ENCODE data around the gene PLA2G4C.

PLA2G4C gene

GRCh38 chr19:48110350-48110966, at the start of gene PLA2G4C:
PLA2G4C (minus strand) TSS chr19:48110817; CDS start chr19:48106529, 4,288 bp downstream.
- in situ Hi-C loops (cut with MboI; ENCODE audit: low sequenced_read_pairs): no loop called here

GRCh38 chr19:48158210-48158790, 47.7 kb upstream of the PLA2G4C start:
- in situ Hi-C loops (cut with MboI; ENCODE audit: low sequenced_read_pairs): no loop called here

GRCh38 chr19:48154003-48154402, 43.4 kb upstream of the PLA2G4C start:
- in situ Hi-C loops (cut with MboI; ENCODE audit: low sequenced_read_pairs): no loop called here

- in situ Hi-C loops (cut with MboI; ENCODE audit: low sequenced_read_pairs): no loop called here
Measured at GRCh38 chr19:48152551-48152950, 41.9 kb upstream of the PLA2G4C start.

GRCh38 chr19:48149430-48149829, 38.8 kb upstream of the PLA2G4C start:
- in situ Hi-C loops (cut with MboI; ENCODE audit: low sequenced_read_pairs): no loop called here

GRCh38 chr19:48148576-48148975, 38.0 kb upstream of the PLA2G4C start:
- in situ Hi-C loops (cut with MboI; ENCODE audit: low sequenced_read_pairs): no loop called here

GRCh38 chr19:48147597-48148175, 37.1 kb upstream of the PLA2G4C start:
- in situ Hi-C loops (cut with MboI; ENCODE audit: low sequenced_read_pairs): no loop called here

GRCh38 chr19:48139053-48139452, 28.4 kb upstream of the PLA2G4C start:
- in situ Hi-C loops (cut with MboI; ENCODE audit: low sequenced_read_pairs): no loop called here

- in situ Hi-C loops (cut with MboI; ENCODE audit: low sequenced_read_pairs): no loop called here
Measured at GRCh38 chr19:48137411-48137810, 26.8 kb upstream of the PLA2G4C start.

- in situ Hi-C loops (cut with MboI; ENCODE audit: low sequenced_read_pairs): no loop called here
Measured at GRCh38 chr19:48136547-48136946, 25.9 kb upstream of the PLA2G4C start.

GRCh38 chr19:48135411-48135810, 24.8 kb upstream of the PLA2G4C start:
- in situ Hi-C loops (cut with MboI; ENCODE audit: low sequenced_read_pairs): no loop called here

- in situ Hi-C loops (cut with MboI; ENCODE audit: low sequenced_read_pairs): no loop called here
Measured at GRCh38 chr19:48133094-48133493, 22.5 kb upstream of the PLA2G4C start.

GRCh38 chr19:48127561-48127960, 16.9 kb upstream of the PLA2G4C start:
- in situ Hi-C loops (cut with MboI; ENCODE audit: low sequenced_read_pairs): no loop called here

GRCh38 chr19:48123907-48124651, 13.5 kb upstream of the PLA2G4C start:
- in situ Hi-C loops (cut with MboI; ENCODE audit: low sequenced_read_pairs): no loop called here

- in situ Hi-C loops (cut with MboI; ENCODE audit: low sequenced_read_pairs): no loop called here
Measured at GRCh38 chr19:48122421-48122820, 11.8 kb upstream of the PLA2G4C start.

GRCh38 chr19:48121909-48122371, 11.3 kb upstream of the PLA2G4C start:
- in situ Hi-C loops (cut with MboI; ENCODE audit: low sequenced_read_pairs): no loop called here

GRCh38 chr19:48121066-48121465, 10.4 kb upstream of the PLA2G4C start:
- in situ Hi-C loops (cut with MboI; ENCODE audit: low sequenced_read_pairs): no loop called here

GRCh38 chr19:48120505-48120904, 9.9 kb upstream of the PLA2G4C start:
- in situ Hi-C loops (cut with MboI; ENCODE audit: low sequenced_read_pairs): no loop called here

- in situ Hi-C loops (cut with MboI; ENCODE audit: low sequenced_read_pairs): no loop called here
Measured at GRCh38 chr19:48118131-48118517, 7.5 kb upstream of the PLA2G4C start.

- in situ Hi-C loops (cut with MboI; ENCODE audit: low sequenced_read_pairs): no loop called here
Measured at GRCh38 chr19:48117515-48118130, 7.0 kb upstream of the PLA2G4C start.

- in situ Hi-C loops (cut with MboI; ENCODE audit: low sequenced_read_pairs): no loop called here
Measured at GRCh38 chr19:48113190-48113917, 2.7 kb upstream of the PLA2G4C start.
